IPS DF 6.9 (cell line): Measurements from ENCODE around the gene TFG.

Experiments
- DNase-seq: peaks from one replicate; pipeline ENCODE4 v3.0.0-alpha.2; 2013; ENCODE audit warnings: low read depth, low spot score
- H3K27ac ChIP-seq: one replicate; pipeline ENCODE4 v1.5.1; 2013; ENCODE audit warnings: low read length, control low read depth
- H3K27me3 ChIP-seq: 2 replicates; pipeline ENCODE4 v1.6.1; 2013; ENCODE audit warnings: mild to moderate bottlenecking, low read length; ENCODE audit not compliant: control insufficient read depth, insufficient read depth
- H3K36me3 ChIP-seq: 2 replicates; pipeline ENCODE4 v1.6.1; 2013; ENCODE audit warnings: low read length; ENCODE audit not compliant: control insufficient read depth, insufficient read depth
- H3K4me1 ChIP-seq: 2 replicates; pipeline ENCODE4 v1.6.1; 2013; ENCODE audit warnings: low read length; ENCODE audit not compliant: control insufficient read depth, insufficient read depth
- H3K4me3 ChIP-seq: 2 replicates; pipeline ENCODE4 v1.5.1; 2013; ENCODE audit warnings: mild to moderate bottlenecking, low read length
- H3K9me3 ChIP-seq: 2 replicates; pipeline ENCODE4 v1.6.1; 2013; ENCODE audit warnings: low read length, inconsistent platforms; ENCODE audit not compliant: control insufficient read depth, insufficient read depth
- WGBS: extraction: QIAGEN DNeasy Blood & Tissue Kit; methylation state at CpG from one replicate; pipeline ENCODE4 v1.1.7; 2013; ENCODE audit warnings: mixed read lengths, missing lambda C conversion rate; ENCODE audit not compliant: insufficient read length, insufficient coverage; 5-methylcytosine and 5-hydroxymethylcytosine counted together

The TFG gene

GRCh38 chr3:100766069-100766468 is 56.8 kb downstream of the TFG start:
- Histone ChIP-seq H3K9me3 (no peaks in the 10 kb centered on the region), H3K27me3 (no peaks in the 10 kb centered on the region), H3K4me1 (peaks cover 2% of the 10 kb centered on the region; the same call in 1 of the 2 replicates), H3K36me3 (no peaks in the 10 kb centered on the region), H3K4me3 (no peak overlapping the region), H3K27ac (no peak overlapping the region)
- WGBS: no CpG with 5 or more reads among the region's 2 CpGs
- DNase-seq: no peak

- H3K4me1 ChIP-seq: peaks cover 2% of the 10 kb centered on the region; the same call in 1 of the 2 replicates
- no CpG with 5 or more reads among the region's 3 CpGs for WGBS
- no peak overlapping the region for H3K27ac ChIP-seq
Observed at GRCh38 chr3:100769693-100770092, 60.4 kb downstream of the TFG start.

GRCh38 chr3:100775226-100775625 is 65.9 kb downstream of the TFG start:
- no peaks in the 10 kb centered on the region for H3K9me3 ChIP-seq

More at GRCh38 chr3:100769693-100770092, 60.4 kb downstream of the TFG start:
- no peak overlapping the region for H3K4me3 ChIP-seq
- H3K27me3 ChIP-seq: no peaks in the 10 kb centered on the region
- H3K9me3 ChIP-seq: no peaks in the 10 kb centered on the region
- no peak for DNase-seq
- no peaks in the 10 kb centered on the region for H3K36me3 ChIP-seq

GRCh38 chr3:100775669-100776068 is 66.4 kb downstream of the TFG start:
- no peaks in the 10 kb centered on the region for H3K36me3 ChIP-seq
- no peak for DNase-seq
- H3K9me3 ChIP-seq: no peaks in the 10 kb centered on the region
- H3K27me3 ChIP-seq: no peaks in the 10 kb centered on the region
- H3K4me3 ChIP-seq: no peak overlapping the region
- H3K27ac ChIP-seq: no peak overlapping the region
- no peaks in the 10 kb centered on the region for H3K4me1 ChIP-seq

More at GRCh38 chr3:100775226-100775625, 65.9 kb downstream of the TFG start:
- no peak overlapping the region for H3K27ac ChIP-seq
- no peak overlapping the region for H3K4me3 ChIP-seq
- H3K36me3 ChIP-seq: no peaks in the 10 kb centered on the region
- H3K27me3 ChIP-seq: no peaks in the 10 kb centered on the region
- DNase-seq: no peak
- WGBS: 100% methylated on average over 3 of the region's 3 CpGs
- H3K4me1 ChIP-seq: no peaks in the 10 kb centered on the region

GRCh38 chr3:100776097-100776729 is 66.9 kb downstream of the TFG start:
- WGBS: no CpG with 5 or more reads among the region's 2 CpGs
- Histone ChIP-seq H3K27me3 (no peaks in the 10 kb centered on the region), H3K4me3 (no peak overlapping the region), H3K27ac (no peak overlapping the region), H3K36me3 (no peaks in the 10 kb centered on the region), H3K9me3 (no peaks in the 10 kb centered on the region), H3K4me1 (no peaks in the 10 kb centered on the region)
- DNase-seq: no peak

GRCh38 chr3:100776746-100777145 is 67.5 kb downstream of the TFG start:
- WGBS: no CpG with 5 or more reads among the region's 2 CpGs
- H3K9me3 ChIP-seq: no peaks in the 10 kb centered on the region

GRCh38 chr3:100777271-100777670 is 68.0 kb downstream of the TFG start:
- DNase-seq: no peak
- H3K4me1 ChIP-seq: no peaks in the 10 kb centered on the region

More at GRCh38 chr3:100776746-100777145, 67.5 kb downstream of the TFG start:
- H3K4me1 ChIP-seq: no peaks in the 10 kb centered on the region
- H3K36me3 ChIP-seq: no peaks in the 10 kb centered on the region
- no peaks in the 10 kb centered on the region for H3K27me3 ChIP-seq
- no peak overlapping the region for H3K4me3 ChIP-seq
- H3K27ac ChIP-seq: no peak overlapping the region
- no peak for DNase-seq

GRCh38 chr3:100779480-100779879 is 70.2 kb downstream of the TFG start:
- no peaks in the 10 kb centered on the region for H3K9me3 ChIP-seq
- H3K27ac ChIP-seq: no peak overlapping the region
- no peaks in the 10 kb centered on the region for H3K4me1 ChIP-seq
- no peaks in the 10 kb centered on the region for H3K36me3 ChIP-seq
- no peaks in the 10 kb centered on the region for H3K27me3 ChIP-seq
- no peak for DNase-seq
- no peak overlapping the region for H3K4me3 ChIP-seq

More at GRCh38 chr3:100777271-100777670, 68.0 kb downstream of the TFG start:
- Histone ChIP-seq H3K27ac (no peak overlapping the region), H3K9me3 (no peaks in the 10 kb centered on the region), H3K4me3 (no peak overlapping the region), H3K36me3 (no peaks in the 10 kb centered on the region), H3K27me3 (no peaks in the 10 kb centered on the region)

- no peaks in the 10 kb centered on the region for H3K4me1 ChIP-seq
- H3K4me3 ChIP-seq: no peak overlapping the region
- H3K27ac ChIP-seq: no peak overlapping the region
- no peaks in the 10 kb centered on the region for H3K36me3 ChIP-seq
- H3K27me3 ChIP-seq: no peaks in the 10 kb centered on the region
- WGBS: no CpG with 5 or more reads among the region's 2 CpGs
- DNase-seq: no peak
- no peaks in the 10 kb centered on the region for H3K9me3 ChIP-seq
Observed at GRCh38 chr3:100780071-100780622, 70.9 kb downstream of the TFG start.

GRCh38 chr3:100781301-100781700 is 72.0 kb downstream of the TFG start:
- no peak for DNase-seq
- no peaks in the 10 kb centered on the region for H3K36me3 ChIP-seq
- no peaks in the 10 kb centered on the region for H3K27me3 ChIP-seq
- H3K9me3 ChIP-seq: no peaks in the 10 kb centered on the region
- H3K27ac ChIP-seq: no peak overlapping the region
- H3K4me3 ChIP-seq: no peak overlapping the region
- no CpG with 5 or more reads among the region's 2 CpGs for WGBS
- no peaks in the 10 kb centered on the region for H3K4me1 ChIP-seq

GRCh38 chr3:100782348-100782747 is 73.1 kb downstream of the TFG start:
- H3K27ac ChIP-seq: no peak overlapping the region
- no peaks in the 10 kb centered on the region for H3K27me3 ChIP-seq
- no peaks in the 10 kb centered on the region for H3K4me1 ChIP-seq
- H3K36me3 ChIP-seq: no peaks in the 10 kb centered on the region
- WGBS: no CpG with 5 or more reads among the region's 2 CpGs
- H3K9me3 ChIP-seq: no peaks in the 10 kb centered on the region
- no peak overlapping the region for H3K4me3 ChIP-seq
- DNase-seq: no peak
